GM18507 (cell line): ENCODE measurements around the gene REL.
"Not testable (repeated sequence)": the region's sequence is repeated elsewhere in the genome, so short reads cannot be mapped to it uniquely, and the experiment has no call there.

ENCODE experiments used
- DNase-seq: peaks from one replicate; pipeline ENCODE4 v3.0.0; 2011; ENCODE audit warnings: low read depth; ENCODE audit not compliant: insufficient read length; ENCODE audit errors: extremely low spot score
- FAIRE-seq: peaks from 2 replicates; lab custom pipeline; 2011; peaks lifted over from hg19 to GRCh38; lab: Jason Lieb, UNC

REL gene

GRCh38 chr2:60901296-60901695, 19.9 kb downstream of the REL start:
- not testable (repeated sequence) for FAIRE-seq, DNase-seq

- FAIRE-seq, DNase-seq: not testable (repeated sequence)
These were observed 24.5 kb downstream of the REL start for GRCh38 chr2:60905867-60906266.

GRCh38 chr2:60906395-60906794, 25.0 kb downstream of the REL start:
- DNase-seq (no peak), FAIRE-seq (no peak)

GRCh38 chr2:60907329-60907728, 26.0 kb downstream of the REL start:
- FAIRE-seq (no peak), DNase-seq (no peak)

- FAIRE-seq (no peak), DNase-seq (no peak)
These were observed 44.8 kb downstream of the REL start for GRCh38 chr2:60925994-60926740.

GRCh38 chr2:60926741-60927552, 45.6 kb downstream of the REL start:
- FAIRE-seq = no peak
- DNase-seq = no peak

GRCh38 chr2:60932061-60932460, 50.7 kb downstream of the REL start:
- not testable (repeated sequence) for DNase-seq, FAIRE-seq

GRCh38 chr2:60932954-60933353, 51.6 kb downstream of the REL start:
- FAIRE-seq (no peak), DNase-seq (no peak)

GRCh38 chr2:60934165-60934722, 52.9 kb downstream of the REL start:
- DNase-seq = no peak
- FAIRE-seq = no peak

GRCh38 chr2:60936757-60937156, 55.4 kb downstream of the REL start:
- DNase-seq = no peak
- FAIRE-seq = no peak

GRCh38 chr2:60938301-60938700, 56.9 kb downstream of the REL start:
- FAIRE-seq (no peak), DNase-seq (no peak)

GRCh38 chr2:60939622-60940021, 58.2 kb downstream of the REL start:
- no peak for FAIRE-seq
- no peak for DNase-seq

- DNase-seq (no peak), FAIRE-seq (no peak)
These were observed 64.0 kb downstream of the REL start for GRCh38 chr2:60945341-60945740.

- DNase-seq (no peak), FAIRE-seq (no peak)
These were observed 65.7 kb downstream of the REL start for GRCh38 chr2:60947056-60947455.

- FAIRE-seq = peak; percentile 24
- no peak for DNase-seq
These were observed 66.8 kb downstream of the REL start for GRCh38 chr2:60948161-60948560.

- DNase-seq (no peak), FAIRE-seq (no peak)
These were observed 67.7 kb downstream of the REL start for GRCh38 chr2:60948926-60949579.

- FAIRE-seq (peak; percentile 63), DNase-seq (no peak)
These were observed 72.8 kb downstream of the REL start for GRCh38 chr2:60954139-60954538.

- FAIRE-seq (no peak), DNase-seq (no peak)
These were observed 75.8 kb downstream of the REL start for GRCh38 chr2:60957224-60957623.

- FAIRE-seq (no peak), DNase-seq (no peak)
These were observed 76.3 kb downstream of the REL start for GRCh38 chr2:60957643-60958042.

- FAIRE-seq (no peak), DNase-seq (no peak)
These were observed 77.0 kb downstream of the REL start for GRCh38 chr2:60958361-60958760.
